Occipital lobe (tissue), 2 donors: ENCODE measurements around the gene CELF4. TPM values are rescaled to one million over a fixed set of nuclear protein-coding genes. Genes with fewer than 3 reads are reported as not detected.

Source experiments
- DNase-seq: peaks from one replicate; lab custom pipeline; 2025; lab: John Stamatoyannopoulos, UW
- total RNA-seq: library from RNA; depleted of rRNA; stranded (reverse); fragments of >200 nt; gene quantifications from one replicate; pipeline ENCODE4 v1.2.3, GENCODE V29; 2014

CELF4 gene
- 60.7 TPM for total RNA-seq

- DNase-seq = peak; percentile 61
These were observed at the start of gene CELF4 for GRCh38 chr18:37565101-37565976. Gene CELF4 (minus strand): TSS chr18:37565798.

- no peak for DNase-seq
These were observed 47.6 kb upstream of the CELF4 start for GRCh38 chr18:37613253-37613565.

- DNase-seq = no peak
These were observed 47.1 kb upstream of the CELF4 start for GRCh38 chr18:37612524-37613252.

DNA sequence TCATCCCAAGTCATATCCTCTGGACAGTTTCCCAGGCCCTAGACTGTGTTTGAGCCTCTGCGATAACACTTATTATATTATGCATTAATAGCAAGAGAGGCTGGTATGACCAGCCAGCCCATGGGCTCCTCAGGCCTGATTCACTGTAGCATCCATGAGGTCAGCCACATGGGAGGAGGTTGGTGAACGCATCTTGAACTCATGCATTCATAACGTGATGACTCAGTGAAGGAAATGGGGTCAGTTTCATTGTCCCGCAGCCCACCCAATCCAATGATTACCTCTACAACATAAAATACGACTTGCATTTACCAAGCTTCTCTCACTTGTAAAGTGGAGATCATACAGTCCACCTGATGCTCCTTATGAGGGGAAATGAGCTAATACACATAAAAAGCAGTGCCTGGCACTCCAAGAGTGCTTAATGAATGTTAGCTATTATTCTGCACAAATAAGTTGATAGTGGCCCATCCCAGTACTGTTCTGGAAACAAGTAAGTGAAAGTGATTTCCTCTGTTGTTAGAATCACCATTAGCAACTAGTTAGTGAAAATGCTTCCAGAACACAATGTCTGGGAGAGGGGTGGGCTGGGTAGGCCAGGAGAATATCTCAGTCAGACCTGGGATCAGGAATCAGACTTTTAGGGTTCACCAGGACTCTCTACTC, 46.1 kb upstream of the CELF4 start:
- no peak for DNase-seq

DNA sequence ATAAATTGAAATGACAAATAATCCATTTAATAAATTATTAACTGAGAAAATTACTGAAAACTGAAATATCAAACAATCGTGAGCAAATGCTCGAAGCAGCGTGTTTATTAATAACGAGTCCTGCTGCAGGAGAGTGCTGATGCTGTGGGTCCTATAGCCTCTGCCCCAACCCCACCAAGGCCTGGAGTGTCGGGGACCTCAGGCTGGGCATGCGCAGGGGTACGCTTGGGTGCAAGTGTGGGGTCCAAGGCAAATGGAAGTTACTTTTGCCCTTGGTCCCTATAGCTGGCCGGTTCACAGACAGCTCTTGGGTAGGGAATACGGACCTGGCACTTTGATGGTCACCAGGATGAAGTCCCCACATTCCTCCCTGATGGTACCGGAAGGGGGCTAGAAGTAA, 43.3 kb upstream of the CELF4 start:
- no peak for DNase-seq

DNA sequence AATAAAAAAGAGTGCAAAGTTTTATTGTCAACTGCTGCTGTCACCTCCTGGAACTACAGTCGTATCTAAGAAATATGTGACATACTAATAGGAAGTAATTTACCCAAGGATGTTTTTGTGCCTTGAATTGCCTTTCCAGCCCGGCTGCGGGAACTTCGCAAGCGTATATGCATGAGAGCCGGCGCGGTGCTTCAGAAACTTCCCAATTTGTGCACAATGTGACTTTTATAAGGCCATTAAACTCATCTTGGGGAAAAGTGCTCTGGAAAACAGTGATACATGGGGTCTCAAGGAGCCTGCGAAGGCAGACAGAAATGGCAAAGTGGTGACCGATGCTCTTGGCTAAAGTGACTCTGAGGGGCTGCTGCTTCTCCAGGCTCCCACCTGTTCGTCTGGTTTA, 41.7 kb upstream of the CELF4 start:
- no peak for DNase-seq

- DNase-seq = no peak
These were observed 38.4 kb upstream of the CELF4 start for GRCh38 chr18:37604032-37604431.

GRCh38 chr18:37598966-37599896, 33.6 kb upstream of the CELF4 start:
- no peak for DNase-seq

- DNase-seq = no peak
These were observed 32.8 kb upstream of the CELF4 start for GRCh38 chr18:37598396-37598795.

DNA sequence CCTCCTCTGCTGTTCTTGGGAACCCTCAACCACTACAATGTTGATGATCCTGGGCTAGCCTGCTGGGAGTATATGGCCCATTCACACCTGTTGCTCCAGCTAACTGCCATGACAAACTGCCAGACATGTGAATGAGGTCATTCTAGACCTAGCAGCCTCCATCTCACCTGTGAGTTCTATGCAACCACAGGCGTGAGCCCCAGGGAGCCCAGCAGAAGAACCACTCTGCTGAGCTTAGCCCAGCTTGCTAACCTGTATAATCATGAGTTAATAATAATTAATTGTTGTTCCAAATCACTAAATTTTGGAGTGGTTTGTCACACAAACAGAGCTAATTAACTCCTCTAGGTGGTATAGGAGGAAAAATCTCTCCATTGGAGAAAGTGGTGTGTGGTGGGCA, 24.7 kb upstream of the CELF4 start:
- no peak for DNase-seq

- no peak for DNase-seq
These were observed 22.7 kb upstream of the CELF4 start for GRCh38 chr18:37588289-37588688.

GRCh38 chr18:37586656-37587225, 21.1 kb upstream of the CELF4 start:
- no peak for DNase-seq

DNA sequence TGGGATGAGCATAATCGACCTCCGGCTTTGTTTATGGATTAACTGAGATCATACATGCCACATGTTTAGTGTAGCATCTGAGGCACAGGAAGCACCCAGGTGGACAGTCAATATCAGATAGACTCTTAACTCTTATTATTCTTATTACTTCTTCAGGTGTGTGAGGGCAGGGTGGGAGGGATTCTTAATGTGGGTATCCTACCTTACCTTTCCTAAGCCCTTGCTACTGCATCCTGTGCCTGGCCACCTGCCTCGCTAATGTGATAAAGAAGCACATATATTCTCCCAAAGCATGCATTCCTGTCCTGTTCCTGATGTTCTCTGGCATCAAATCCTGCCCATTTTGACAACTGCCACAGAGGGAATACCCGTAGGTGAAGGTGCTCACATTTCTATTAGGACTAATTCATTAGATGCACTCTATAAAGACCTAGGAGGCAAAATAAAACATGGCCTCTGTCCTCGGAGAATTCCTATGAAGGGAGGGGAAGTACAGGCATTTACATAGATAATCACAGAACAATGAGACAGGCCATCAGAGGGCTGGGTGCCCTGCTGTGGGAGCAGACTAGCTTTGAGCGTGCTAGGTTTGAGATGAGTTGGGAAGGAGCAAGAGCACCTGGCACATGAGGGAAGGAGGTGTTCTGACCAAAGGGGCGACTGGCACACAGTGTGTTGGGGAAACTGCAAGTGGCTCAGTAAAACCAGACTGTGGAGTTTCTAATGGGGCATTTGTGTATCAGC, 19.5 kb upstream of the CELF4 start:
- no peak for DNase-seq

DNA sequence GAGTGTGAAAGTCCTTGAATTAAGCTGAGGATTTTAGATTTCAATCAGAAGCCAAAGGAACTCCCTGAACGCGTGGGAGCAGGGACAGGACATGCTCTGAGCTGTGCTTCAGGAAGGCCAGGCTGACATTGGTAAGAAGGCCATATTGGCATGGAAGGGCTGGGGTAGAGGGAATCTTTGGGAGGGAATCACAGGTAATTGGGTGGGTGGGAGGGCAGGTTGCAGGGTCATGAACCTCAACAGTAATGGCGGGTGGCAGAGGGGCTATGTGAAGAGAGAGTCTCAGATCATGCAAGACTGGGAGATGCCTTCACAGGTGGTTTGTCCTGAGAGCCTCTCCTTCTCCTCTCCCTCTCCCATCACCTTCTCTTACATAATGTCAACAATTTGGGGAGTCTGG, 18.6 kb upstream of the CELF4 start:
- no peak for DNase-seq

DNA sequence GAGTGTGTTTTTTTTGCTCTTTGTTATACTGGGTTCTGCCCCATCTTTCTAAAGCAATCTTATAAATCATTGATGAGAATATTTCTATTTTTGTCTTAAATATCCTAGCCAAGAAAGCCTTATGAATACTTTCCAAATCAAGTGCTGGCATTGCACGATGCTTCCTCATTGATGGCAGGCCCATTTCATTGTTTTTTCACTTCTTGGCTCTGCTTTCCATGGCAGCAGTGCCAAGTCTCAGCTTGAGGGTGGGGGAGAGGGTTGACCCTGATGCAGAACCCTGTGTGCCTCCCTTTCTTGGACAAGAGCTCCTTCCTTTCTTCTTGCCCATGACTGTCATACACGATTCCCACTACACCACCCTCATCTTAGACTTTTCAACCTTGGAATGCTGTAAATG, 16.7 kb upstream of the CELF4 start:
- no peak for DNase-seq

DNA sequence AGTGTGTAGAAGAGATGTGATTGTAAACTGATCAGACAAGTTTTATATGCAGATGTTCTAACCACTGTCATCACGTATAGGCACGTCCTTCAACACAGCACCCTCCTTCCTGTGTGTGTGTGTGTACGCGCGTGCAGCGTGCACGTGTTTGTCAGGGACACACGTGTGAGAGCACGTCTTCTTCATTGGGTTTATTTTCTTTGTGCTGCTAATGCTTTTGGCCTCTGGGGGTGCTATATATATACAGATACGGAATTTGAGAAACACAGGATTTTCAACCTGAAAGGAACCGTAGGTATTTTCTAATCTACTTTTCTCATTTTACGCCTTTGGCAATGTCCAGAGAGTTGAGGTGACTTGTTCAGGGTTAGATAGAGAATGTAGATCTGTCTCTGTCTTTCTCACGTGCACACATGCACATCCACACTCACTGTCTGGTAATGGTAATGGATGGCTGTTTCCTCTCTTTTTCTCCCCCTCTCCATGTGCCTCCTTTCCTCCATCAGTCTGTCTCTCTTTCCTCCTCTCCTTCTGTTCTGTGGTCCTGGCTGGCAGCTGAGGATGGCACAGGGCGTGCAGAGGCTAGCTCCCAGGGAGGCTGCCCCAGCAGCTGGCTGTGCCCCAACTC, 13.4 kb upstream of the CELF4 start:
- DNase-seq = peak; percentile 35

DNA sequence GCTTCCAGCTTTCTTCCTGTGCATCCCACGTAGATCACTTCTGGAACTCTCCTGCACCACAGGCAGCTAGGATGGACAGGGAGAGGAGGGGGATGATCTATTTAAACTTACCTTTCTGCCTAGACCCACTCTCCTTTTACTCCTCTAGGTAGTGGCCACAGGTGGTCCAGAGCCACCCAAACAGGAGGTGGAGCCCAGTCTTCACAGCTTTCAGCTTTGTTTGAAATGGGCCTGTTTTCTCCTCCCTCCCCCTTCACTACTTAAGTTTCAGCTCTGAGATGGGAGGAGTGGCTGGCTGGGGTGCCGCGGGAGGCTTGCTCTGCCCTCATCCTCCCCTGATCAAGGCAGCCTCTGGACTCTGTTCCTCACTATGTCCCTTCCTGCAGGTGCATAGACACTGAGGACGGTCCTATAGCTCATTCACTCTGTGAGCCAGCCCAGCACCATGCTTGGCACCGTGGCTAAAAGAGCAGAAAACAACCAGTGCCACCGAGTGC, 12.6 kb upstream of the CELF4 start:
- DNase-seq = no peak

GRCh38 chr18:37577051-37577611, 11.5 kb upstream of the CELF4 start:
- DNase-seq = no peak

DNA sequence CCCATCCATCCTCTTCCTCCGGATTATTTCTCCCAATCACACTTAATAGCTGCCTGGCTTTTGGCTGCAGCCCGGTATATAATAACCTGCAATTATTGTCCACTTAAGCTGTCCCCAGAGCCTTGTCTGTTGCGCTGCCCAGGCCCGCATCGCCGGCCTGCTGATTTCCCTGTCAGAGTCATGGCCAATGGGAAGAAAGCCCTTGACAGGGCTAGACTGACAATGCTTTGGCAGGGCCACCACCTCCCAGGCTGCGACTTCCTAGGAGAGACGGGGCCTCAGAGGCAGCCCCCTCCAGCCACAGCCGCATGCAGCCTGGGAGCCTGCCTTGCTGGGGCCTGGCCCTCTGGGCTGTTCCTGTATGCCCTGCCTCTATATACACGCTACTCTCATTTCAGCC, 10.0 kb upstream of the CELF4 start:
- no peak for DNase-seq
